Measurements from ENCODE around the gene TMEM255A.

GRCh38 chrX:120244395-120244734 lies 66.9 kb downstream of the TMEM255A start:
- TF ChIP-seq EZH2 (IDR thresholded peaks at IDR 0.05; ENCODE audit: low read length, unreplicated experiment), result no peak
- TF ChIP-seq, protein P1, sequence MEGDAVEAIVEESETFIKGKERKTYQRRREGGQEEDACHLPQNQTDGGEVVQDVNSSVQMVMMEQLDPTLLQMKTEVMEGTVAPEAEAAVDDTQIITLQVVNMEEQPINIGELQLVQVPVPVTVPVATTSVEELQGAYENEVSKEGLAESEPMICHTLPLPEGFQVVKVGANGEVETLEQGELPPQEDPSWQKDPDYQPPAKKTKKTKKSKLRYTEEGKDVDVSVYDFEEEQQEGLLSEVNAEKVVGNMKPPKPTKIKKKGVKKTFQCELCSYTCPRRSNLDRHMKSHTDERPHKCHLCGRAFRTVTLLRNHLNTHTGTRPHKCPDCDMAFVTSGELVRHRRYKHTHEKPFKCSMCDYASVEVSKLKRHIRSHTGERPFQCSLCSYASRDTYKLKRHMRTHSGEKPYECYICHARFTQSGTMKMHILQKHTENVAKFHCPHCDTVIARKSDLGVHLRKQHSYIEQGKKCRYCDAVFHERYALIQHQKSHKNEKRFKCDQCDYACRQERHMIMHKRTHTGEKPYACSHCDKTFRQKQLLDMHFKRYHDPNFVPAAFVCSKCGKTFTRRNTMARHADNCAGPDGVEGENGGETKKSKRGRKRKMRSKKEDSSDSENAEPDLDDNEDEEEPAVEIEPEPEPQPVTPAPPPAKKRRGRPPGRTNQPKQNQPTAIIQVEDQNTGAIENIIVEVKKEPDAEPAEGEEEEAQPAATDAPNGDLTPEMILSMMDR (conservative IDR thresholded peaks at IDR 0.05; ENCODE audit: low read depth, low read length), result no peak
